Mammary epithelial cell (primary cell): ENCODE measurements around the gene KLHL4.

Source experiments
- CTCF ChIP-seq, 2 donors: IDR thresholded peaks in 1 of 2; conservative IDR thresholded peaks in 1 of 2; 2 replicates each; pipeline ENCODE4 v1.5.1; 2011 to 2012; ENCODE audit warnings: inconsistent platforms in 2 of 2, low read length in 2 of 2, mild to moderate bottlenecking in 2 of 2, control low read depth in 1 of 2, low read depth in 1 of 2; ENCODE audit not compliant: insufficient read depth in 1 of 2; ENCODE audit errors: extremely low read depth in 1 of 2
- EZH2 ChIP-seq: IDR thresholded peaks from 2 replicates; pipeline ENCODE4 v1.6.1; 2012; ENCODE audit warnings: low read length, inconsistent platforms, borderline replicate concordance

DNA sequence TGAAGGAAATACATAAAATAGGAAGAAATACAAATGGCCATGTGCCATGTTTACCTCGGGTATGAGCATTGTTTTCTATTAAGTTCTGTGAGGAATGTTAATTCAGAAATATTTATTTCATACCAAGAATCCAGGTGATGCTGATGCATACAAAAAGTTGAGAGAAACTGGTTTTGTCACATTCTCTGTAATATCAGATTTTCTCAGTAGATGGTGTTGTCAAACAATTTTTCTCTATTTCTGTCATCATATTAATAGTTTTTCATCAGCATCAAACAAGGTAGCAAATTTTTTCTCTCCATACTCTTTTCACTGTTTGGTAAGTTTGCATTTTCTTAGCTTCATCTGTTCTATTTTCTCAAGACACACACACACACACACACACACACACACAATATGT, 179.8 kb downstream of the KLHL4 start:
- TF ChIP-seq CTCF (conservative IDR thresholded peaks at IDR 0.05 in 1 of 2, IDR thresholded peaks at IDR 0.05 in 1 of 2; ENCODE audit: extremely low read depth in 1 of 2, insufficient read depth in 1 of 2, low read depth in 1 of 2, low read length in 2 of 2) (no peak), EZH2 (no peak)
